Epithelial cell of prostate (primary cell): ENCODE results near the gene GRK5.

Experiments used
- DNase-seq: peaks from one replicate; pipeline ENCODE4 v3.0.0-alpha.2; 2011; ENCODE audit warnings: low read depth, low spot score
- H3K27ac ChIP-seq: fragments of 450-650 bp; 2 replicates; pipeline ENCODE4 v1.5.1; 2017; ENCODE audit warnings: mild to moderate bottlenecking

GRK5 gene

DNA sequence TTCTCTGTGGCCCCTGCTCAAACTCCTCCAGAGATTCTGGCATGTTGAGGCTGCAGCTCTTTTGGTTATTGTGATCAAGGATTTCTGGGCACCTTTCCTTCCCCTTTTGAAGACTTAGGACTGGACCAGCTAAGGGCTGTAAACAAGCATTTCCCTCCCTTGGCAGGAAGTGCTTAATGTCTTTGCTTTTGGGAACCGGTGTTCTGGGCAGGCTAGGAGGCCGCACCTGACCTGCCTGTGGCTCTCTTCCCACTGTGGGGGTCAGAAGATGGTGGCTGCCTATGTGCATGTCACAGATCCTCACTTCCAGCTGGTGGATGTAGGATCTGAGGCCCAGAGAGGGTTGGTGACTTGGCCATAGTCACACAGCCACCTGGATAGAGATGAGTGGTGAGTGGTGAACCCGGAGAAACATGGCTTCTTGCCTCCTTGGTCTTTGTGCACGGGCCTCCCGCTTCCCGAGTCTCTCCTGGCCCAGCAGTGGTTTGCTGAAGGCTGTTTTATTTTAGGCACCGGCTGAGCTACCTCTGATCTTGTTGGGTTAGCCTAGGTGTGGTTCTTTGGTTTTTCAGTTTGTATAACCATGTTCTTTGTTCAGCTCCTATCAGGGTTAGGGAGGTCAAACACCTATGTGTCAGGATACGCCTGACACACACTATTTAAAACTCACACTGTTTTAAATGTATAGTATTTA is 82.0 kb downstream of the GRK5 start:
- DNase-seq = no peak
- no peak overlapping the region for H3K27ac ChIP-seq

DNA sequence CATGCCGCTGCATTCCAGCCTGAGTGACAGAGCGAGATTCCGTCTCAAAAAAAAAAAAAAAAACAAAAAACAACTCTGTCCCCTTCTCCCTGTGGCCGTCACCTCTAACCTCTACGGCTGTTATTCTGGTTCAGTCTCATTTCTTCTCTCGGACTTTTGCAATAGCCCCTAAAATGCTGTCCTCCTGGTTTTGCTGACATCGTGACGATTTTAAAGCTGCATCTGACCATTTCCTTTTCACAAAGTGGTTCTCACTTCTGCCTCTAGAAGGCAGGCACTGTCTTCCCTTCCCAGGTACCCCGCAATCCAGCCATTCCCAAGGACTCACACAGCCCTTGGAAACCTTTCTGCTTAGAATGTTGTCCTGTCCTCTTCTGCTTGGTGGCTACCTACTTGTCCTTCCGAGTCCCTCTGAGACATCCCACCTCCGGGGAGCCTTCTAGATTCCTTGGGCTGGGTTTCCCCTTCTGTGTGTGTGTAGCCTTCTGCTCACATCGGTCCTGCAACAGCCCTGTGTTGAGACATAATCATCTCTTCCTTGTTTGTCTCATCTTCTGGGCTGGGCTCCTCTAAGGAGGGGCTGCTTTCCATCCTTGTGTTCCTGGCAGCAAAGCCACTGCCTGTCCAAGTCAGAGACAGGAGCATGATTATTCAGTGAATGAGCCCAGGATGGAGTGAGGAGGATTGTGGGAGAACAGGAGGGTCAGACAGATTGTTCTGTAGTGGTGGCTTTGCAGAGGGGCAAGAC is 83.1 kb downstream of the GRK5 start:
- H3K27ac ChIP-seq = no peak overlapping the region
- DNase-seq = no peak

GRCh38 chr10:119291223-119291900 is 84.0 kb downstream of the GRK5 start:
- H3K27ac ChIP-seq = no peak overlapping the region
- DNase-seq = no peak

DNA sequence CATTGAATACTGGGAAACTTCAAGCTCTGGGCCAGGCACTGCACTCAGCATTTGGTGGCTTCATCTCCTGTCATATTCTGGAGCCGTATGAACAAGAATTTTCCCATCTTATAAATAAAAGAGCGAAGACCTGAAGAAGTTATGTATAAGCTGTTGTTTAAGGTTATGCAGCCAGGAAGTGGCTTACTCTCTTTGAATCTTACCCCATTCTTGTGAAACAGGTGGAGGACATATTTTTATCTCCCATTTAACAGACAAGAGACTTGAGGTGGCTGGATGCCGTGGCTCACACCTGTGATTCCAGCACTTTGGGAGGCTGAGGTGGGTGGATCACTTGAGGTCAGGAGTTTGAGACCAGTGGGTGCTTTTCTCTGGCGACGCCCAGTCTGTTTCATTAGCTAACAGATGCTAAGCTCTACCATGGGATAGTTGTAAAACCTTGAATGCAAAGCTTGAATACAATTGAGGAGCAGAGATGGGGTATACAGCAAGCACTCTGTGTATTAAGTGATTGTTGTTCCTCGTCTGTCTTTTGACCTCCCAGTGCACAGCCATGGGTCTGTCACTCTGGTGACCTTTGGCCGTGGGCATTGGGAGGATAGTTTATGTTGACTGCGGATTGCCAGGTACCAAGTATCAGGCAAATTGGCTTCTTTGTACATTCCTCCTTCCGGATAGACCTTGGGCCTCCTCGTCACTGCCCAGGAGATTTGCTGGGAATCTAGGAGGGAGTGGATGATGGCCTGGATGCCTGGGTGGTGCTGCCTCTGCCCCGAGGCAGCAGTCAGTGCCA is 85.8 kb downstream of the GRK5 start:
- DNase-seq = no peak
- H3K27ac ChIP-seq = no peak overlapping the region

- no peak for DNase-seq
- no peak overlapping the region for H3K27ac ChIP-seq
Observed at GRCh38 chr10:119296703-119297102, 89.3 kb downstream of the GRK5 start.

DNA sequence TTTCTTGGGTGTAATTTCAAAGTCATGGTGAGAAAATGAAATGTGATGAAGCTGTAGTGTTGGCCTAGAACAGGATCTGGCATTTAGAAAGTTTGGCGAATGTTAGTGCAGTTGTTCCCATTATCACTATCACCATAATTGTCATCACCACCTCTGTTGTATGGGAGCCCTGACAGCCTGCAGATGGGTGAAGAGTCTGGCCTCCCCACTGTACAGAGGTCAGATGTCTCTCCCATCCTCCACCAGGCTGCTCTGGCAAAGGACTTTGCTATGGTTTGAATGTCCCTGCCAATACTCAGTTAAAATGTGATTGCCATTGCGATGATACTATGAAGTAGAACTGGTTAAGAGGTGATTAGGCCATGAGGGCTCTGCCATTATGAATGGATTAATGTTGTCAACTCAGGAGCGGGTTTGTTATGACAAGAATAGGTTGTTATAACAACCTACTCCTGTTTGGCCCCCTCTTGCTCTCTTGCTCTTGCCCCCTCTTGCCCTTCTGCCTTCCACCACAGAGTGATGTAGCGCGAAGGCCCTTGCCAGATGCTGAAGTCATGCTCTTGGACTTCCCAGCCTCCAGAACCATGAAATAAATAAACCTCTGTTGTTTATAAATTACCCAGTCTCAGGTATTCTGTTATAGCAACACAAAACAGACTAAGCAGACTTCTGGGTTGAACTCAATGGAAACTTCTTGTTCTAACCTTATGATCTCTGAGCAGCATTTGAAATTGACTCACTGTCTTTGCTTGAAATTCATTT is 90.0 kb downstream of the GRK5 start:
- no peak for DNase-seq
- no peak overlapping the region for H3K27ac ChIP-seq

DNA sequence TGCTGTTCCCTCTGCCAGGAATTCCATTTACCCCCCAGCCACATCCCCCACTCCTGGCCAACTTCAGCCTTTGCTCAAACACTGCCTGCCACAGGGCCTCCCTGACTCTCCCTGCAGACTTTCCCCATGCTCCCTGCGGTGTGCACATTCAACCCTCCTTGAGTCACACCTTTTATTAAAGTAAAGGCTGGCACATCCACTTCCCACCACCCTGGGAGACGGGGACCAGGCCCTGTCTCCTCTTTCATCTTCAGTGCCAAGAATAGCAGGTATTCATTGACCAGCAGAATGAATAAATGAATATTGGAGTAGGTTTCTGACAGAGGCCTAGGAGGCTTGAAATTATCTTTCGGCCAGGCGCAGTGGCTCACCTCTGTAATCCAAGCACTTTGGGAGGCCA is 91.4 kb downstream of the GRK5 start:
- no peak overlapping the region for H3K27ac ChIP-seq
- no peak for DNase-seq

GRCh38 chr10:119299531-119299930 is 92.2 kb downstream of the GRK5 start:
- no peak for DNase-seq

GRCh38 chr10:119301397-119301796 is 94.0 kb downstream of the GRK5 start:
- H3K27ac ChIP-seq = no peak overlapping the region
- no peak for DNase-seq

More at GRCh38 chr10:119299531-119299930, 92.2 kb downstream of the GRK5 start:
- no peak overlapping the region for H3K27ac ChIP-seq

DNA sequence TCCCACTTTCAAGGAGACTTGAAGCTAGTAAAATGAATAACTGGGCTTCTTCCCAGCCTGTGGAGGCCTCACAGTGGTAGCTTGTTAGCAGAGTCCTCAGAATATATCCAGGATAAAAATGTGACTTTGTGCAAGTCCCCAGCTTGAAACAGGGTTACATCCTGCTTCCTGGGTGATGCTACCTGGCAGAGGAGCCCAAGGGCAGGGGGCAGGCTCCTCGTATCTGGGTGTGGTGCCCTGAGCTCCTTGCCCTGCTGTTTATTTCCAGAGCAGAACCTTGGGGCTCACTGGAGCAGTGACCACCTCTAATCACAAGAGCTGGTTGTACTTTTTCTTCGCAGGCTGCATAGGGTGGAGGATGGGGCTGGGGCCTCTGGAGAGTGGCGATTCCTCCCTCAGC is 94.8 kb downstream of the GRK5 start:
- H3K27ac ChIP-seq = no peak overlapping the region
- DNase-seq = no peak

- no peak overlapping the region for H3K27ac ChIP-seq
- no peak for DNase-seq
Observed at GRCh38 chr10:119302591-119303253, 95.4 kb downstream of the GRK5 start.

GRCh38 chr10:119303886-119304285 is 96.5 kb downstream of the GRK5 start:
- no peak overlapping the region for H3K27ac ChIP-seq
- DNase-seq = peak; percentile 44

DNA sequence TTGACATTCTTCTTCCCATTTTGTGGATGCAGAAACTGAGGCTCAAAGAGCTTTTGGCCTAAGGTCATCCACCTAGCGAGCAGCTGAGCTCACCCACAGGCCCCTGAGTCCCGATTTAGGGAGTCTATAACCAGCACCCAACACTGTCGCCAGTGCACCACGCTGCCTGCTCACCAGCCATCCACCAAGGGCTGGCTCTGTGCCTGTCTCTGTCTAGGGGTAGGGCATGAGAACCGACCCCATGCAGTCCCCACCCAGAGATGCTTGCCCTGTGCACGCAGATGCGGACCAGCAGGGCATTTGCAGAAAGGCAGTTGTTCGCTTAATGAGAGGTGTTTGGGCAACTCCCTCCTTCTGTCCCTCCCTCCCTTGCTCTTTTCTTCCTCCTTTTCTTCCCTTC is 97.2 kb downstream of the GRK5 start:
- no peak for DNase-seq
- H3K27ac ChIP-seq = no peak overlapping the region

- peak overlapping the region; percentile 90 for H3K27ac ChIP-seq
- peak; percentile 84 for DNase-seq
Observed at GRCh38 chr10:119305860-119306513, 98.6 kb downstream of the GRK5 start.

DNA sequence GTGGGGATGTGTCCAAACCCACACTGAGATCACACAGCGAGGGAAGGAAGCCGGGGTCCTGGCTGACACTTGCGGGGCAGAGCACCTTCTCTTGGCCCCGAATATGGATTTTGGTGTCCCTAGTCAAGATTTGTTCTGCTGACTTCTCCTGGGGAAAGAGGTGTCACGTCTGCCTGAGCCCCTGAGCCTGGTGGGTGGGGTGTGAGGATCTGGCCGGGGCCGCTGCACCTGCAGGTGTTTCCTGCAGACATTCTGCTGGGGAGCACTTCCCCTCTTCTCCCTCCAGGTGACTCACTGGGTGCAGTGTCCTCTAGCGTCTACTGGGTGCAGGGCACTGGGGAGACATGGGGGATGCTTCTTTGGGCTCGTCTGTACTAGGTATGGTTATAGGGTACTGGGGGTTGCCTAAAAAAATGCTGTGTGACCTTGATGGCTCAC is 99.2 kb downstream of the GRK5 start:
- DNase-seq = no peak
- H3K27ac ChIP-seq = peak overlapping the region; percentile 90

DNA sequence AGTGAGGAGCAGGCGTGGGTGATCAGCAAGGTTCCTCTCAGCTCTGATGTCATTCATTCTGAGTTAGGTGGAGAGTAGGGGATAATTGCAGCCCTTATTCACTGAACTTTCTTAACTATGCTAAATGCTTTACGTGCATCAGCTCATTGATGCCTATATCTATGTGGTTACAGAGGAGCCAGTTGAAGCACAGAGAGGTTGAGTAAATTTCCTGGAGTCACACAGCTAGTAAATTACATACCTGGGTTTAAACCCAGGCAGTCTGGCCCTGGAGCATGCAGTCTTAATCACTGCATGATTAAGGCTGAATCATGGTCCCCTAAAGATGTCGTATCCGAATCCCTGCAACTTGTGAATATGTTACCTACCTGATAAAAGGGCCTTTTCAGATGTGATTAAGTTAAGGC is 99.6 kb downstream of the GRK5 start:
- H3K27ac ChIP-seq = peak overlapping the region; percentile 90
- no peak for DNase-seq

- no peak overlapping the region for H3K27ac ChIP-seq
Observed at GRCh38 chr10:119308089-119308488, 100.7 kb downstream of the GRK5 start.

DNA sequence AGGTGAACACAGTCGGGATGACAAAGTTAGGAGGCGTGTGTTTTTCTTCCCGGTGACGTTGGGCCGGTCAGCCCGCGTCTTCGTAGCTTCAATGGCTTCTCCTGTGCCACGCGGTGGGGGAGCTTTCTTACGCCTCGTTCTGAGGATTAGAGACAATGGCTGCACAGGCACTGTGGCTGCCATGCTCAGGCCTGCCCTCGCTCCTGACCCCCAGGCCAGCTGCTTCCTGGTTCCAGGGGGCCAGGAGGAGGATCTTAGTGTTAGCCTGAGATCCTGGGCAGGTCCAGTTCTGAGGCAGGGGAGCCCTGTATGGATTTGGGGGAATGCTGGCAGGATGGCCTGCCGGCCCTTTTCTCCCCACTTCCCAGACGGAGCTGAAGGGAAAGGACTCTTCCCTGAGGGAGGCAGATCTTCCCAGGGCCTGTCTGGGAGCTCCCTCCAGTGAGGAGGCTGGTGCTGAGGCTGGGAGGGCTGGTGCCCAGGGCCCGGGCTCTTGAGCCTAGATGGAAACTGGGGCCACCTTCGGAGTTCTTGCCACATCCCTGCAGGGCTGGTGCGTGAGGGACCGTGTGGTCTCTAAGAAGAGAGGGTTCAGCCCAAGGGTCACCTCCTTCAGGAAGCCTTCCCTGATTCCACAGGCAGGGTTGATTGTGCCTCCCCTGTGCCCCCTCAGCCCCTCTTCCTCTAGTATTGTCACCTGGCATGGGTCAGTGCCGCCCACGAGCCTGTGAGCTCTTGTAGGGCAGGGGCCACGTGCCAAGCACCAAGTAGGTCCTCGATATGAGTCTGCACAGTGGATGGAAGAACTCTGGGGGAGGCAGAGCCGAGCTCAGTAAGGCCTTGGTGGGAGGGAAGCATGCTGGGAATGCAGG is 101.4 kb downstream of the GRK5 start:
- H3K27ac ChIP-seq = no peak overlapping the region
- no peak for DNase-seq

More at GRCh38 chr10:119308089-119308488, 100.7 kb downstream of the GRK5 start:
- DNase-seq = no peak
